Measurements from ENCODE around the gene PROS1.
"Not testable (repeated sequence)": the region's sequence is repeated elsewhere in the genome, so short reads cannot be mapped to it uniquely, and the experiment has no call there.

GRCh38 chr3:93937485-93937884 lies 36.2 kb downstream of the PROS1 start:
- TF ChIP-seq JUNB (IDR thresholded peaks at IDR 0.05); REST (IDR thresholded peaks at IDR 0.05; ENCODE audit: low read depth, low read length); ZNF274 (IDR thresholded peaks at IDR 0.05; ENCODE audit: insufficient read depth, insufficient read length); CTCF (IDR thresholded peaks at IDR 0.05 in 2 of 3, conservative IDR thresholded peaks at IDR 0.05 in 1 of 3; ENCODE audit: control insufficient read depth in 2 of 3, extremely low read depth in 1 of 3, insufficient read depth in 1 of 3, low read depth in 3 of 3, low read length in 3 of 3): not testable (repeated sequence)

All from GM12878 (cell line).